DMS53 treated with DMSO at 0.1 percent for 48 hours (cell line): ENCODE results near the gene RNF149.
"Not testable (repeated sequence)": the region's sequence is repeated elsewhere in the genome, so short reads cannot be mapped to it uniquely, and the experiment has no call there.

ENCODE experiments used
- DNase-seq: peaks from one replicate; lab custom pipeline; 2025; ENCODE audit not compliant: unreplicated experiment; lab: John Stamatoyannopoulos, UW

RNF149 gene

GRCh38 chr2:101331202-101331601 is 22.7 kb upstream of the RNF149 start:
- no peak for DNase-seq

- DNase-seq = no peak
Observed at GRCh38 chr2:101330253-101330933, 21.9 kb upstream of the RNF149 start.

- DNase-seq = no peak
Observed at GRCh38 chr2:101329026-101329425, 20.5 kb upstream of the RNF149 start.

- DNase-seq = peak; percentile 22
Observed at GRCh38 chr2:101328474-101329007, 20.0 kb upstream of the RNF149 start.

GRCh38 chr2:101327863-101328394 is 19.4 kb upstream of the RNF149 start:
- peak; percentile 93 for DNase-seq

GRCh38 chr2:101325425-101325824 is 16.9 kb upstream of the RNF149 start:
- no peak for DNase-seq

- not testable (repeated sequence) for DNase-seq
Observed at GRCh38 chr2:101316568-101316967, 8.1 kb upstream of the RNF149 start.

GRCh38 chr2:101311696-101312017 is 3.2 kb upstream of the RNF149 start:
- DNase-seq = no peak

GRCh38 chr2:101310834-101311695 is 2.6 kb upstream of the RNF149 start:
- no peak for DNase-seq

GRCh38 chr2:101310090-101310833 is 1.8 kb upstream of the RNF149 start:
- DNase-seq = no peak

- no peak for DNase-seq
Observed at GRCh38 chr2:101307950-101308431, 510 bp downstream of the RNF149 start.

- DNase-seq = no peak
Observed at GRCh38 chr2:101307503-101307902, 998 bp downstream of the RNF149 start.

- DNase-seq = no peak
Observed at GRCh38 chr2:101306410-101306809, 2.1 kb downstream of the RNF149 start.

GRCh38 chr2:101305492-101306078 is 2.9 kb downstream of the RNF149 start:
- DNase-seq = no peak

- DNase-seq = no peak
Observed at GRCh38 chr2:101305035-101305434, 3.5 kb downstream of the RNF149 start.

GRCh38 chr2:101303688-101304087 is 4.8 kb downstream of the RNF149 start:
- no peak for DNase-seq

- DNase-seq = no peak
Observed at GRCh38 chr2:101302016-101302415, 6.5 kb downstream of the RNF149 start.

GRCh38 chr2:101300836-101301235 is 7.7 kb downstream of the RNF149 start:
- no peak for DNase-seq

GRCh38 chr2:101300164-101300563 is 8.3 kb downstream of the RNF149 start:
- no peak for DNase-seq

- DNase-seq = no peak
Observed at GRCh38 chr2:101299604-101300003, 8.9 kb downstream of the RNF149 start.

- no peak for DNase-seq
Observed at GRCh38 chr2:101297383-101297782, 11.1 kb downstream of the RNF149 start.
